ENCODE measurements around the gene BDKRB2.

BDKRB2 gene

DNA sequence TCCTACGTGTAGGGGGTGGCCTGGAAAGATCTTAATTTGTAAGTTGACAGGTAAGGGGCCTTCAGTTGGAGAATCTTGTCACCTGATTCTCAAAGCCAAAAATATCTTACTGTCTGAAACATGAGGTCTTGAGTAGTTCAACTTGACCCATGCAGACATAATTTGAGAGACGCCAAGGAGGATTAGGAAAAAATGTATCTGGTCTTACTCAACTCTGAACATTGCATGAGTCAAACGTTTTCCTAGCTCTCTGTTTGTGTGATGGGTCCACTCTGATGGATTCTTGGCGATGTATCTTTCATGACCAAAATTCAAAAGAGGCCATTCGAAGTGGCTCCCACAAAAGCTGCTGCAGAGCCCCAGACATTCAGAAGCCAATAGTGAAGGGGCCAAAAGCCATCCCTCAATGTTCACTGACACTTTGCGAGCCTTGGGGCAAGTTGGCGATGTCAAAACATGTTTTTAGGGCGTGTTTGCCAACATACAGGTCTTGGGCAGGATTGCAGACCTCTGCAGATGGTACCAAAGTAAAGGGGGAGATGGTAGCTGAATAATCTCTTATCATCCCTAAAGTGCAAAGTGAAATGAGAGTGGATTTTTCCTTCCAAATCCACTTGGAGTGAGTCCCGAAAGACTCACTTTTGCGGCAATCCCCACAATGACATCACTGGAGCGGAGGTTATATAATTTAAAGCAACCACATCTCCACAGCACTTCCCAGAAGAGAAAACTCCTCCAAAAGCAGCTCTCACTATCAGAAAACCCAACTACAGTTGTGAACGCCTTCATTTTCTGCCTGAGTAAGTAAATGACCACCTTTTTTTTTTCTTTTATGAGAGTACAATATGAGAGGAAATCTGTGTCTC lies 51.1 kb downstream of the BDKRB2 start, which contains the start of gene BDKRB1:
Gene BDKRB1, plus strand, starts transcription at position 710 of the 866 bp plus-strand sequence. CDS start 7,473 bp downstream, outside the sequence.
- FAIRE-seq = no peak

DNA sequence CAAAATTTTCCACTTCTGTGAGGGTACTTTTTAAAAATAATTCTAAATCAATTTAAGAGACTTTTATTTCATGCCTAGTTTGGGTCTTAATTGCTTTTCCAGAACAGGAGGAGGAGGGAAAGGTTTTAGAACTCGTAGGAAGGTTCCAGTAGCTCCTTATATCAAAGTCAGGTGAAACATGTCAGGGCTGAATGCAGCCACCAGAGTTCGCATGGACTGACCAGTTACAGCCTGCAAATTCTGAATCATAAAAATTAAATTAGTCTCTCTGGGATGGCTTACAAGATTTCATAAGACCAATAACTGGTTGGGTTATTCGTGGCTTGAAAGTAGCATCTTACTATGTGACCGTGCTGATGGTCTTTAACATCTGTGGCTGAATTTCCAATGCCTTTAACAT lies 51.8 kb downstream of the BDKRB2 start:
- FAIRE-seq = no peak

DNA sequence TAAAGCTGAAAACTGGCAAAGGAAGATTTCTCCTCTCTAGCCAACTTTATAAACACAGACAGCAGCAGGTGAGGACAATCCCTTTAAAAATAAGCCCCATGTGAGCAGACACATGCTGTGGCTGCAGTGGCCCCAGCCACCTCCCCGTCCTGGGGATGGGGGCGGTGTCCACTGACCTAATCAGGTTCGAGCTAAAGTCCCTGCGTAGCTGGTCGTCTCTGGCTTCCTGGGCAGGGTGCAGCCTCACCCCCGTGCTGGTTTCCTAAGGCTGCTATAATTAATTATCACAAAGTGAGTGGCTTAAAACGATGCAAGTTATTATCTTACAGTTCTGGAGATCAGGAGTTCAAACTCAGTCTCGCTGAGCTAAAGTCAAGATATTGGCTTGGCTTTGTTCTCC lies 52.4 kb downstream of the BDKRB2 start:
- no peak for FAIRE-seq

DNA sequence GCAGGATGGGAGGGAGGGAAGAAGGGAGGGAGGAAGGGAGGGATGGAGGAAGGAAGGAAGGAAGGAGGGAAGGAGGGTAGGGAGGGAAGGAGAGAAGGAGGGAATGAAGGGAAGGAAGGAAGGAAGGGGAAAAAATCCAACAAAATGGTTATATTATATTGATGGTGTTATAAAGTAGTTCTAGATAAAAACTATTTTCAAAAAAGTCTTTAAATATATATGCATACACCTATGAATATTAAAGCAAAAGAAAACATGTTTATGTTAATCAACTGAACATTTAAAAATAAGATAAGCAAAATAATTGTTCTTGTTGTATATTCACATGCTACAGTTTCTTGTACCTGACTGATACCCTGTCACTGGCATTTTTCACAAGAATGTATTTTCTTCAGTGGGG lies 53.3 kb downstream of the BDKRB2 start:
- FAIRE-seq = no peak

DNA sequence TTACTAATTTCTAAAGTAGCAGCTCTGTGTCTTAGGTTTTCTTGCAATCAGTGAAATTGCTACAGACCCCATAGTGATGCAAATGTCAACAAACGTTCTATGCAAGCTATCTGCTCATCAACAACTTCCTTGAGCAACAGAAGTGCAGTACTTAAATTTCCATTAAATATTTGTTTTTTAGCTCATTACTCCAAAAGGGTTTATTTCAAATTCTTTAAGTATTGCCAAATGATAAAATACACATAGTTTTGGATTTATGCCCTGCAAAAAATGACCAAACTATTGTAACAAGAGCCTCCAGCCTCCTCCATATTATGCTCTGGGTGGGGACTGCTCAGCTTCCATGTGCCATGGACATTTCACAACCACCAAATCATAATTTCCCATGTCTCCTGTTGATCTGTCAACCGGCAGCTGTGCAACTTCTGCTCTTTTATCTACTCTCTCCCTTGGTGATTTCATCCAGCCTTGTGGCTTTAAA lies 55.7 kb downstream of the BDKRB2 start:
- no peak for FAIRE-seq

DNA sequence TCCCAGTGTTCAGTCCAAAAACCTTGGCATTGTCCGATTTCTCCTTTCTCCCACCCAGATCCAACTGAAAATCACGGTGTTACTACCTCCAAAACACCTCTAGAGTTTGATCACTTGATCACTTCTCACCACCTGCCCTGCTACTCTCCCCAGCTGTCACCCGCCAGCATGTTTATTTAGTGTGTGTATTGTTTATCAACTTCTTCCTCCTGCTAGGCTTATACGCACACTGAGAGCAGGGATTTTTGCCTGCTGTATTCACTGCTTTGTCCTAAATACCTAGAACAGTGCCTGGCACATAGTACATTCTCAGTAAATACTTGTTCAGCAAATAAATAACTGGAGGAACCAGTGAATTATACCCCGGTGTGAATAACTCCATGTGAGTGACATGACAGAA lies 56.4 kb downstream of the BDKRB2 start:
- FAIRE-seq = no peak

DNA sequence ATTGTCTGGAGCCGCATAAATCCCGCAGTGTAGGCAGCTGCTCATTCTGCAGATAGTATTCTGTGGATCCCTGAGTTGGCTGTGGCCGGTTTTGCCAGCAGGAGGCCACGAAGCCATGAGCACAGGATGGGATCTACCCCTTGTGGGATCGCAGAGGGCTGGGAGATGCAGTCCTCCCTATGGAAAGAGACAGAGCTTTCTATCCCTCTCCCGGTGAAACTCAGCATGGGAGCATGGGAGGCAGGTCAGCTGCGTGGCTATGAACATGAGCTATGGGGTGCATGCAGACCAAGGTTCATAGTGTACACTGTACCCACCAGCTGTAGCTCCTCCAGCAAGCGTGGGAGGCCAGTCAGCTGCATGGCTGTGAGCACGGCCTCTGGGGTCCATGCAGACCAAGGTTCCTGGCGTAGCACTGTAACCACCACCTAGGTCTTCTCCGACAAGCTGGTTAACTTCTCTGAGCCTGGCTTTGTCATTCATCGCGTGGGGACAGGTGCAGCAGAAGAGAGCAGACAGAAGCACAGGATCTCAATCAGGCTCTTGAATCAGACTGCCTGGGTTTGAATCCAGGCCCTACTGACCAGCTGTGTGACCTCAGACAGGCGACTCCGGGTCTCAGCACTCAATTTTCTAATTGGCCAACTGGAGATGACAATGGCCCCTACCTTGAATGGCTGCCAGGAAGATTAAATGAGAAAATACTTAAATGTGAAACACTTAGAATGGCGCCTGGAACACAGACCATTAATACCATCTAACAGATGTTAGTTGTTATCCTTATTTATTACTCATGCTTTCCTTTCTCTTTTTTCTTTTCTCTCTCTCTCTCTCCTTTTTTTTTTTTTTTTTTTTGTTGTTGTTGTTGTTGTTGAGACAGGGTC lies 57.4 kb downstream of the BDKRB2 start:
- FAIRE-seq = no peak

DNA sequence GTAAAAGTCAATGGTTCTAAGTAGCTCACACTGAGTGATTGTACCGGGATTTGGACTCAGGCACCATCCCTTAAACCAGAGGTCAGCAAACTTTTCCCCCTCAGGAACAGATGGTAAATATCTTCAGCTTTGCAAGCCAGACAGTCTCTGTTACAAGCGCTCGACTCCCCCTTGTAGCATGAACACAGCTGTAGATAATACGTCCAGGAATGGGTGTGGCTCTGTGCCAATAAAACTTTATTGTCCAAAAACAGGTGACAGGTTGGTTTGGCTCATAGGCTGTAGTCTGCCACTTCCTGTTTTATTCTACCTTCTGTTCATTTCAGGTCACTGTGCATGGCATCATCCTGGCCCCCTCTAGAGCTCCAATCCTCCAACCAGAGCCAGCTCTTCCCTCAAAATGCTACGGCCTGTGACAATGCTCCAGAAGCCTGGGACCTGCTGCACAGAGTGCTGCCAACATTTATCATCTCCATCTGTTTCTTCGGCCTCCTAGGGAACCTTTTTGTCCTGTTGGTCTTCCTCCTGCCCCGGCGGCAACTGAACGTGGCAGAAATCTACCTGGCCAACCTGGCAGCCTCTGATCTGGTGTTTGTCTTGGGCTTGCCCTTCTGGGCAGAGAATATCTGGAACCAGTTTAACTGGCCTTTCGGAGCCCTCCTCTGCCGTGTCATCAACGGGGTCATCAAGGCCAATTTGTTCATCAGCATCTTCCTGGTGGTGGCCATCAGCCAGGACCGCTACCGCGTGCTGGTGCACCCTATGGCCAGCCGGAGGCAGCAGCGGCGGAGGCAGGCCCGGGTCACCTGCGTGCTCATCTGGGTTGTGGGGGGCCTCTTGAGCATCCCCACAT lies 58.9 kb downstream of the BDKRB2 start:
- FAIRE-seq = no peak

DNA sequence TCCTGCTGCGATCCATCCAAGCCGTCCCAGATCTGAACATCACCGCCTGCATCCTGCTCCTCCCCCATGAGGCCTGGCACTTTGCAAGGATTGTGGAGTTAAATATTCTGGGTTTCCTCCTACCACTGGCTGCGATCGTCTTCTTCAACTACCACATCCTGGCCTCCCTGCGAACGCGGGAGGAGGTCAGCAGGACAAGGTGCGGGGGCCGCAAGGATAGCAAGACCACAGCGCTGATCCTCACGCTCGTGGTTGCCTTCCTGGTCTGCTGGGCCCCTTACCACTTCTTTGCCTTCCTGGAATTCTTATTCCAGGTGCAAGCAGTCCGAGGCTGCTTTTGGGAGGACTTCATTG lies 59.5 kb downstream of the BDKRB2 start:
- FAIRE-seq = no peak

DNA sequence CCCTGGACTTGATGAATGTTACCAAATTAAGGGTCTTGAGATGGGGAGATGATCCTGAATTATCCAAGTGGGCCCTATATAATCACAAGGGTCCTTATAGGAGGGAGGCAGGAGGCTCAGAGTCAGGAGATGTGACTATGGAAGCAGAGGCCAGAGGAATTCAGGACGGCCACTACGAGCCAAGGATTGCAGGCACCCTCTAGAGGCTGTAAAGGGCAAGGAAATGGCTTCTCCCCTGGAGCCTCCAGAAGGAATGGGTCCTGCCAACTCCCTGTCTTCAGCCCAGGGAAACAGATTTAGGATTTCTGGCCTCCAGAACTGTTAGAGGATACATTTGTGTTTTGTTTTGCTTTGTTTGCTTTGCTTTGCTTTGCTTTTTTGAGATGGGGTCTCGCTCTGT lies 60.2 kb downstream of the BDKRB2 start:
- FAIRE-seq = no peak

DNA sequence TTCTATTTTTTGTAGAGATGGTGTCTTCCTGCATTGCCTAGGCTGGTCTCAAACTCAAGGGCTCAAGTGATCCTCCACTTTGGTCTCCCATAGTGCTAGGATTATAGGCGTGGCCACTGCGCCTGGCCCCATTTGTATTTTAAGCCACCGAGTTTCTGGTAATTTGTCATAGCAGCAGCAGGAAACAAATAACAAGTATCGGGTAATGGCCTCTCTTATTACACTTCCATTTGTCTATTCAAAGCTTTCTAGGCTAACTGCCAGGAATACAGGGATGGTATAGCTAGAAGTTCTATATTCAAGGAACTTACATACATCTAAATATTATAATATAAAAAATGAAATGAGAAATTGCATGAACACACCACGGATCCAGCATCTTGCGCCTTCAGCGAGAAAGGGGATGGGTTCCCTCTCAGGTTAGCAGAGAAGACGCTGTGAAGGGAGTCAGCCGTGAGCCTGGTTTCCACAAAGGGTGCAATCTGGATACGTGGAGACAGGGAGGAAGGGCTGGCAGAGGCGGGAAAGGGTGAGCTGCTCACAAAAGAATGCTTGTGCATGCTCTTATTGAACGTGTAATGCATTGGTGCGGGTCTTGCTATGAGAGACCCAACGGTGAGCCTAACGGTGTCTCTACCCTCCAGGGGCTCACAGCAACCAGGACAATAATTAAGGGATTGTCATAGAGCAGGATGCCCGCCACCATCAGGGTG lies 60.9 kb downstream of the BDKRB2 start:
- FAIRE-seq = no peak

DNA sequence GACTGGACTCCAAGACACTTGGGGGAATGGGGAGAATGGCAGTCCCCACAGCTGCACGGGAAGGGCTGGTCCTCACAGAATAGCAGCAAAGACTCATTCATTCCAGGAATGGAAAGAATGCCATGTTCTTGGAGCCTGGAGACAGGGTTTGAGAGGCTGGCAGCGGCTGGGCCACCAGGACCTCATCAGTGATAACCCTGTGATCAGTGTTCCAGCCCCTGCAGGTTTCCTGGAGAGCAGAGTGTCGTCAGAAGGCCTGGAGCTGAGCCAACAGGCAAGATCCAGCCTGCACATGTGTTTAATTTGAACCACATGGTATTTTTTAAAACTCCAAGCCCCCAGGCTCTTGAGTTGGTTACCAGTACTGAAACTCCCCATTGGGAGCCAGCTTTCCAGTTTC lies 62.7 kb downstream of the BDKRB2 start:
- FAIRE-seq = no peak

DNA sequence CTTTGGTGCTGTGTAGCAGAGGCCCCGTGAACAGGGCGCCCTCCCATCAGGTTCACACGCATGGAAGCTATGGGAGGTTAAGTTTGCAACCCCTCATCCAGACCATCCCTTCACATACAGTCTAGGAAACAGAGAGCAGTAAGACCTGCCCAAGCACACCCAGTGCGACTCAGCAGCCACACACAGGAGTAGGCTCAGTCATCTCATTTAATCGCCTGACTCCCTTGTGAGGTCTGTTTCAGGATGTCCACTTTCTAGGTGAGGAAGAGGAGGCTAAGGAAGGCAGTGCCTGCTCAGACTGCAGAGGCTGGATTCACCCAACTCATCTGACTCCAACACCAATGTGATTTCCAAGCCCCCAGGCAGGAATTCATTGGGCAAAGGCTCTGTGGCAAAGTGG lies 63.3 kb downstream of the BDKRB2 start:
- no peak for FAIRE-seq

DNA sequence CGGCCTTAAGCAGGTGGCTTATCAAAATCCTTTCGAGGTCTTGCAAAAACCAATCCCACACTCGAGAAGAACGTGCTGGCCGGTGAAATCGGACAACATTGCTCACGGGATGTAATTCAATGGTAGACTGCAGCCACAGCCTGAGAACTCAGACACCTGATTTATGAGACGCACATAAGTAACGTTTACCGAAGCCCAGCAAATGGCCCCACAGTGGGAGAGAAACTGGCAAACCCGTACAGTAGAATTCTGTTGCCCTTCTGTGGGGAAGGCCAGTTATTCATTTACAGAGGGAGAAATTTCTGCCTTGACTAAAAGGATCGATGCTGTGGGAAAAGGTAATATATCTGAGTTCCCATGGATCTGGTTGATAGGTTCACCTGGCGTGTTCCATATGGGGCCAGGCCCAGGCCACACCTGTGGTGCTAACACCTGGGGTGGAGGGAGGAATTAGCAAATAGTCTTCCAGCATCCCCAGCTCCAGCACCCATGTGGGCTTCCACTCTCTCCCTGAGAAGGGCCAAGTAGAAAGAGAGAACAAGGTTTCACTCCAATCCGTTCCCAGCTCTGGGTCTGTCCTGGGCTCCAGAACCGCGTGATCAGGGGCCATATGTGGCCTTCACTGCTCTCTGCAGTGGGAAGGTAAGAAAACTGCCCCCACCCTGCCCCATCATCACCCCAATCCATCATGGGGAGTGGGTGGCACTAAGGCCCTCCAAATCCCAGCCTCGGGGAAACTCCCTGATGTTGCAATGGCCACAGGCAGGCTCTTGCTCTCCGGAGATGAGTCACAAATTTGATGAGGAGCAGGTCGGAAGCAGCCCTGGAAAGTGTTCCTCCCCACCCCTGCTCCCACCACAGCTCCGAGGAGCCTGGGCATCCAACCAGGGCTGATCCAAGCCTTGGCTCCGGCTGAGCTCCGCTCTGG lies 64.1 kb downstream of the BDKRB2 start:
- FAIRE-seq = no peak

DNA sequence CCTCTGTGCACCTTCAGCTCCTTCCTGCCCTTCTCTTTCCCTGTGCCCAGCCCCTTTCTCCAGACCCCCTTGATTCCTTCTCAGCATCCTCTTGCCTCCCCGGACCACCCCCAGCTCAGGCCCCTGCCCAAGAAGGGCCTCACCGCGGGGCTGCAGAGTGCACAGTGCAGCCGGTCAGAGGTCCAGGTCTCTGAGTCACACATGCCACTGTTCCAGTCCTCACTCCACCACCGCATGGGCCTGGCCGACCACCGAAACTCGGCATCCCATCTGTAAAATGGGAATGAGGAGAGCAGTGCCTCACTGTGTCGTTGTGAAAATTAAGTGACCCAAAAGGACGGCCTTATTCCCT lies 64.7 kb downstream of the BDKRB2 start:
- no peak for FAIRE-seq

DNA sequence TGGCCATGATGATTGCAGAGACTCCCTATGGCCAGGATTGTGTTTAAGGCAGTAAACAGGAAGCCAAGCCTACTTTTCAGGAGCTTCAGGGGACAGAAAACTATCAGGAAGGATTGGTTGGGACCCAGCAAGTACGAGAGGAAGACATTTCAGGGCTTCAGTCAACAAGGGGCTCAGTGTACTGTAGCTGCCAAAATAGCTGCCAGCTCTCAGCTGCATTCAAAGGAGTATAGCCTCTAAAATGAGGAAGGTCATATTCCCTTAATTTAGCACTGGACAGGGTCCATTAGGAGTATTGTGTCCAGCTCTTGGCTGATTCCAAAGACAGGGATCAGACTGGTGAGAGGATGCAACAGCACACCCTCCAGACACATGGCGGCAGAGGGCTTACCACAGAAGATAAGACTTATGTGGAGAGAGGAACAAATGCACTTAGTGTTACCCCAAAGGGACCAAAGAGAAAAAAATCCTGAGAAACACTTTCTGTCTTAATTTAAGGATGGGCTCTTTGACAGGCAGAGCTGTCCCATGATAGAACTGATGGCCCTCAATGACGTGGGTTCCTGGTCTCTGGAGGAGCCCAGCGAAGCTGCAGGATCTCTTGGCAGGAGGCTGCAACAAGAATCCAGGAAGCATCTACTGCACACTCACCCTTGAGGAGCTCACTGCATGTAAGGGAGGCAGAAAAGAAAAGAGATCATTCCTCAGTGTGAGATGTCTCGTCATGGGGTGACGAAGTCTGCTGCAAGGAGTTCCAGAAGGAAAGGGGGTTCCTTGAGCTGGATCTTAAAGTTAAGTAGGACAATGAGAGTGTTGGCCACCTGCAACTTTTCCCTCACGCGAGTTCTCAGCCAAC lies 66.2 kb downstream of the BDKRB2 start:
- FAIRE-seq = no peak

DNA sequence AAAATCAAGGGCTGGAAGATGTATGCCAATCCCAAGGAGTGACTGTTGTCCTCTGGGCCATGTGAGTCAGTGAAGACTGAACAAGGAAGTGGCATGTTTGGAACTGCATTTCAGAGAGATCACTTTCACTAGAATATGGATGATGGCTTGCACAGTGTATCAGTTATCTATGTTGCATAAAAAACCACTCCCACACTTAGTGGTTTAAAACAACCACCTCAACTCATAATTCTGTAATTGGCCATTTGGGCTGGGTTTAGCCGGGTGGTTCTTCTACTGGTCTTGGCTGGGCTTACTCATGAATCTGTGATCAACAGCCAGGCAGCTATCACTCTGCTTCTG lies 66.8 kb downstream of the BDKRB2 start:
- no peak for FAIRE-seq

DNA sequence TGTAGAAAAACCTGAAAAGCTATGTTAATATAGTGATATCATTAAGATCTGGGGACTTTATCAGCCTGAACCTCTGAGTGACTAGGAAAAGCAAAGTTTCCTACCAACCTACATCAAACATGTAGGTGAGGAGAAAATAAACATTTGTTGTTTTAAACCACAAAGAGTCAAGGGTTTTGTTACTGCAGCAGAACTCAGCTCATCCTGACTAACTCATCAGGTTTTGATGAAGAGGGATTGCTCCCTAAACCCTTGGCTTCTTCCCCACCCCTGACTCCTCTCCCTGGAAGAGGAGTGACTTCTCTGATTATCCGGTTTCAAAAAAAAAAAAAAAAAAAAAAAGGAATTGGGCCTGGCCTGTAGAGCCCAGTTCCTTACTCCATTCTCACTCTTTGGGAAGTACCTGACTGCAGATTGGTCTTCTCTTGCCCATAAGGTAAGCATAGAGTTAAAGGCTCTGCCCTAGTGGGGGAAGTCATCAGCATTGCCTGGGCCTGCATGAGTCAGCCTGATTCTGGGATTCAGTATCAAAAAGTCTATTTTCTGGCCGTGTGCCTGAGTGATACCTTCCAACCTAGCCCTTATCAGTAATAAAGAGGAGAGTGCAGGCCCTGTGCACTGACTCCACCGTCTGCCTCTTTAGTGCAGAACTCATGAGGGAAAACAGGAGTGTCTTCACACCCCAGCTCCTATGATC lies 68.3 kb downstream of the BDKRB2 start:
- no peak for FAIRE-seq

DNA sequence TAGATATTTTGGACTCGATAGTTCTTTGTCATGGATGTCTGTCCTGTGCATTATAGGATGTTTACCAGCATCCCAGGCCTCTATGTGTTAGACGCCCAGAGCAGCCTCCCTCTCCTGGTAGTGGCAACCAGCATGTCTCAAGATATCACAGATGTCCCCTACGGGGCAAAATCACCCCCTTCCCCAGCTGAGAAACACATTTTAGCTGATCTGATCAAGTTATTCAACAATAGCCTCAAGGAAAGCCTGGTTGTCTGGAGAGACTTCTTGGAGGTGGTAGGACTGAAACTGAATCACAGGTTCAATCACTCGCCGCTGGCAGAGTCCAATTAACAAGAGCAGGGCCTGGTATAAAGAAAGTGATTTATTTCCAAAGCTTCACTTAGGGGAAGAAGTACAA lies 69.0 kb downstream of the BDKRB2 start:
- FAIRE-seq = no peak

DNA sequence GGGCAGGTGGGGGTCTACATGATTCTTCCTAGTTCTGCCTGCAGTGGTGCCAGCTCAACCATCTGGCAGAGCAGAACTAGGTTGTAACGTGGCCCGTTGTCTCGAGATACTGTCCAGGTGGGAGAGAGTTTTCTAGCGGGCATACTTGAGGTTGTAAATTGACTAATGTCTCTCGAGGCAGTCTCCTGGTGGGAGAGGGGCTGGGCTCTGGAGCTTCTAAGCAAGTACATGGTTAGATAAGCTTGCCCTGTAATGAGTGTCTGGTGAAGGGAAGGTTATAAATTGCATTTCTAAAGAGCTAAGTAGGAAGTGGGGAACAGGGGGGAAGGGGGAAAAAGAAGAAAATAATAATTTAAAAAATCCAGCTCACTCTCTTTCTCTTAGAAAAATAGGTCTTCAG lies 69.5 kb downstream of the BDKRB2 start:
- no peak for FAIRE-seq

All from colon (tissue), 2 donors.